ENCODE results near the gene TRAPPC12.

The TRAPPC12 gene

GRCh38 chr2:3460831-3461800 is 81.6 kb downstream of the TRAPPC12 start:
- no peak for TF ChIP-seq CTCF (IDR thresholded peaks at IDR 0.05; ENCODE audit: low read depth, low read length)
- no peak overlapping the region for H3K4me3 ChIP-seq (ENCODE audit: low read depth, low read length)

GRCh38 chr2:3461801-3462492 is 82.5 kb downstream of the TRAPPC12 start:
- no peak overlapping the region for H3K4me3 ChIP-seq (ENCODE audit: low read depth, low read length)
- peak; percentile 85 for TF ChIP-seq CTCF (IDR thresholded peaks at IDR 0.05; ENCODE audit: low read depth, low read length)

DNA sequence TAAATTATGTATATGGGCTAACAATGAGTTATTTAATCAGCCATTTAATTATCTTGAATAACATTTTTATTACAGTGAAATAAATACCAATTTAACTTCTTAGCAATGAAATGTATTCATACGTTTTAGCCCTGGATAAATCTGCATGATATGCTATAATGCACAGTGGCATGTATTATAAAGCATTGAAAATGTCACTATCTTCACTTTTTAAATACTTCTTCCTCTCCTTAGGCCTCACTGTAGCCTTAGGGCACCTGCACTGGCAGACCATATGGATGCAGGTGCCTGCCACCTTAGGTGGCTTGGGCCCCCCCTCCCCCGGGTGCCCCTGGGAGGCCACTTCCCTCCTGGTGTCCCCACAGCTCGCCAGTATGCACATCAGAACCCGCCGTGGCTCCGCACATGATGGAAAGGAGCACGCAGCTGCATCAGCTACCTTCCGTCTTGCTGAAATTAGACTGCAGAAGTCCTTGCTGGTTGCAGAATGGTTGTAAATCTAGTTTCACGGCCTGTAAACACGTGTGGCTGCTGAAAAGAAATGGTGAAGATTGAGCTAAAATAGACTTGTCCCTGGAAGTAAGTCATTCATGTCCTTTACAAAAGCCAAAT is 83.1 kb downstream of the TRAPPC12 start:
- H3K4me3 ChIP-seq (ENCODE audit: low read depth, low read length): no peak overlapping the region
- TF ChIP-seq CTCF (IDR thresholded peaks at IDR 0.05; ENCODE audit: low read depth, low read length): no peak

DNA sequence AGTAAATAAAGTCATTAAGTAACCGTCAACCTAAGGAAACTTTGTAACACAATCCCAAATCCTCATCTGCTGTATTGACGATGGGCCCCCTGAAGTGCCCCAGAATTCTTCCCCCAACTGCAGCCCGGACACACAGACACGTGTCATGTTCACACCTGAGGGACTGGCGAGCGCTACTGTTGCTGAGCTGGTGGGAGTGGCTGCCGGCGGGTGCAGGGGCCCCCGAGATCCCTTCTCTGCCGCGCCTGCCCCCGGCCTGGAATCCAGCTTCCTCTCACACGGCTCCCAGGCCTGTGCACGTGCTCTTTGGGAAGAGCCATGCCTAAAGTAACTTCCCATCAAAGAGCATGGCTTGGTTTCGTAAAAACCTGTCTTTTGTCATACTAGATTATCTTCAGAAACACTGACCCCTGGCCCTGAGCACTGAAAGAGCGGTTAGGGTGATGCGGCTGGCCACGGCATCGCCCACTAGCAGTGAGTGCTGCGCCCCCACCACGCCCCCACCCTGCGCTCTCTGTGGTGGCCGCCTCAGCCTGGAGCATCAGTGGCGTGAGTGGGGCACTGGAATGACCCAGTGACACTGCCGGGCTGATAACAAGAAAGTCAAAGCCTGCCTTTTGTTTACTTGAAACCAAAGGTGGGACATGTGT is 83.8 kb downstream of the TRAPPC12 start:
- no peak overlapping the region for H3K4me3 ChIP-seq (ENCODE audit: low read depth, low read length)
- no peak for TF ChIP-seq CTCF (IDR thresholded peaks at IDR 0.05; ENCODE audit: low read depth, low read length)

- no peak overlapping the region for H3K4me3 ChIP-seq (ENCODE audit: low read depth, low read length)
- TF ChIP-seq CTCF (IDR thresholded peaks at IDR 0.05; ENCODE audit: low read depth, low read length): no peak
Observed at GRCh38 chr2:3463944-3464343, 84.5 kb downstream of the TRAPPC12 start.

DNA sequence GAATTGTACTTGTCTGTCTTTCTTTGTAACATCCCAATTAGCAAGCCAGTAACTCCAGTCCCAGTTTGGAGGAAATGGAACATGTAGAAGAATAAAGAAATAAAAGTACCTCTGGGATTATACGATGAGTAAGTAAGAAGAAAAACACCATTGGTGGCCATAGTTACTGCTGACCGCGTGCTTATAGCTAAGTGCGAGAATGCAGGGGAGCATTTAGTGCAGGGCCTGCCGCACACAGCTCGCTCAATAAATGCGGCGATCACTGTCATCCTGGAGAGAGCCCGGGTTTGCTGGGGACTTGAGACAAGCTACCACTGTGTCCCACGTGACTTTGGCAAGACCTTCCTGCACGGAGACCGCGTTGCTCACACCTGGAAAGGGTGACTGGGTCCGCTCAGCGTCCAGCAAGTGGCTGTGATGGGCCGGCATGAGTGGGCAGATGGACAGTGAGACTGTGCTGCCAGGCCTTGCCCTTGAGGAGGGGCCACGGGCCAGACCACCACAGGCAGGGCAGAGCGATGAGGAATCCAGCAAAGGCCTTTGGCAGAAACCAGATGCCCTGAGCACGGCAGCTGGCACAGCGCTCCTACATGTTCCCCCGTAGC is 85.0 kb downstream of the TRAPPC12 start:
- no peak for TF ChIP-seq CTCF (IDR thresholded peaks at IDR 0.05; ENCODE audit: low read depth, low read length)
- H3K4me3 ChIP-seq (ENCODE audit: low read depth, low read length): no peak overlapping the region
